ENCODE results near the gene RGS16. TPM values are rescaled to one million over a fixed set of nuclear protein-coding genes. Genes with fewer than 3 reads are reported as not detected.

Gene RGS16
- total RNA-seq (2014; rRNA removed) (0.40 and 1.5 TPM in 2 replicates), Bru-seq, nascent RNA (percentile 21 among the genes with signal in this experiment), BruChase-seq, experiment 1, labeled RNA remaining after a 6-hour chase (percentile 17 among the genes with signal in this experiment), BruChase-seq, experiment 2, labeled RNA remaining after a 2-hour chase (percentile 13 among the genes with signal in this experiment)
- long read RNA-seq, result 0 reads

GRCh38 chr1:182604175-182605164 is at the start of gene RGS16:
Gene RGS16, minus strand, starts transcription at chr1:182604389. Its CDS starts 130 bp downstream, at chr1:182604259.
- CTCF ChIA-PET, result no interaction called here
- POLR2A ChIA-PET (ENCODE audit: unreplicated experiment), result no interaction called here
- H3K4me2 ChIP-seq (ENCODE audit: low read length), result peak within 1 kb of the TSS; percentile 77
- H4K20me1 ChIP-seq (ENCODE audit: low read length), result no peaks in the 10 kb centered on the region
- no peaks in the 10 kb centered on the region for H3K9me2 ChIP-seq (replicated peaks; ENCODE audit: low read length)
- H3K9me3 ChIP-seq (ENCODE audit: low read length), result no peaks in the 10 kb centered on the region
- BruUV-seq (replicated peaks), result no TSS peak
- H3K79me2 ChIP-seq (ENCODE audit: low read length), result no peaks in the 10 kb centered on the region
- ATAC-seq (peak; percentile 89), DNase-seq (peak; percentile 54)
- intact Hi-C loops (cut with micrococcal nuclease), result no loop called here
- no peaks in the 10 kb centered on the region for H3F3A ChIP-seq (ENCODE audit: low read length, unreplicated experiment)
- H3K4me1 ChIP-seq (ENCODE audit: insufficient read depth, low read length), result no peaks in the 10 kb centered on the region; the same call in 1 of the 2 replicates
- no peak within 1 kb of the TSS for H3K27ac ChIP-seq (ENCODE audit: low read length)
- H3K36me3 ChIP-seq (ENCODE audit: low read depth, low read length), result 0 out of 2 replicates have a peak, but pooled peaks cover 3% of the 10 kb centered on the region
- no peaks in the 10 kb centered on the region for H3K27me3 ChIP-seq (ENCODE audit: low read length)
- H2AFZ ChIP-seq (ENCODE audit: low read length), result peak within 1 kb of the TSS; percentile 71
- H3K9ac ChIP-seq (ENCODE audit: low read length), result 0 out of 2 replicates have a peak within 1 kb of the TSS, but pooled peaks have one; percentile 9
- H3K4me3 ChIP-seq (ENCODE audit: low read length), result peak within 1 kb of the TSS; percentile 53; the same call in 1 of the 2 replicates
- TF ChIP-seq EZH2phosphoT487 (IDR thresholded peaks at IDR 0.05; ENCODE audit: borderline replicate concordance, low read length) (no peak), EZH2 (IDR thresholded peaks at IDR 0.05; ENCODE audit: low read length, unreplicated experiment) (no peak), CTCF (conservative IDR thresholded peaks at IDR 0.05; ENCODE audit: low read depth, low read length) (no peak)

- no peak overlapping the region for H3K9ac ChIP-seq (ENCODE audit: low read length)
- H3K9me2 ChIP-seq (replicated peaks; ENCODE audit: low read length), result no peaks in the 10 kb centered on the region
- TF ChIP-seq CTCF (conservative IDR thresholded peaks at IDR 0.05; ENCODE audit: low read depth, low read length) (no peak), EZH2phosphoT487 (IDR thresholded peaks at IDR 0.05; ENCODE audit: borderline replicate concordance, low read length) (no peak), EZH2 (IDR thresholded peaks at IDR 0.05; ENCODE audit: low read length, unreplicated experiment) (no peak)
- no peaks in the 10 kb centered on the region for H4K20me1 ChIP-seq (ENCODE audit: low read length)
- DNase-seq (no peak), ATAC-seq (no peak)
- H3F3A ChIP-seq (ENCODE audit: low read length, unreplicated experiment), result no peaks in the 10 kb centered on the region
- no peak overlapping the region for H3K4me3 ChIP-seq (ENCODE audit: low read length)
- H3K36me3 ChIP-seq (ENCODE audit: low read depth, low read length), result no peaks in the 10 kb centered on the region
- no peaks in the 10 kb centered on the region for H3K4me1 ChIP-seq (ENCODE audit: insufficient read depth, low read length)
- CTCF ChIA-PET, result no interaction called here
- H3K9me3 ChIP-seq (ENCODE audit: low read length), result no peaks in the 10 kb centered on the region
- POLR2A ChIA-PET (ENCODE audit: unreplicated experiment), result no interaction called here
- H3K27me3 ChIP-seq (ENCODE audit: low read length), result peaks cover 10% of the 10 kb centered on the region; the same call in 1 of the 2 replicates
- intact Hi-C loops (cut with micrococcal nuclease), result no loop called here
- no peak overlapping the region for H2AFZ ChIP-seq (ENCODE audit: low read length)
- no peak overlapping the region for H3K4me2 ChIP-seq (ENCODE audit: low read length)
- no peaks in the 10 kb centered on the region for H3K79me2 ChIP-seq (ENCODE audit: low read length)
- BruUV-seq (replicated peaks), result no TSS peak
- no peak overlapping the region for H3K27ac ChIP-seq (ENCODE audit: low read length)
Observed at GRCh38 chr1:182653986-182654385, 49.8 kb upstream of the RGS16 start.

Data from PC-3 (cell line).